ENCODE data around the gene FHL3.
A peak's percentile ranks its signal among the peaks of the same experiment; 100 is the strongest.

The FHL3 gene

DNA sequence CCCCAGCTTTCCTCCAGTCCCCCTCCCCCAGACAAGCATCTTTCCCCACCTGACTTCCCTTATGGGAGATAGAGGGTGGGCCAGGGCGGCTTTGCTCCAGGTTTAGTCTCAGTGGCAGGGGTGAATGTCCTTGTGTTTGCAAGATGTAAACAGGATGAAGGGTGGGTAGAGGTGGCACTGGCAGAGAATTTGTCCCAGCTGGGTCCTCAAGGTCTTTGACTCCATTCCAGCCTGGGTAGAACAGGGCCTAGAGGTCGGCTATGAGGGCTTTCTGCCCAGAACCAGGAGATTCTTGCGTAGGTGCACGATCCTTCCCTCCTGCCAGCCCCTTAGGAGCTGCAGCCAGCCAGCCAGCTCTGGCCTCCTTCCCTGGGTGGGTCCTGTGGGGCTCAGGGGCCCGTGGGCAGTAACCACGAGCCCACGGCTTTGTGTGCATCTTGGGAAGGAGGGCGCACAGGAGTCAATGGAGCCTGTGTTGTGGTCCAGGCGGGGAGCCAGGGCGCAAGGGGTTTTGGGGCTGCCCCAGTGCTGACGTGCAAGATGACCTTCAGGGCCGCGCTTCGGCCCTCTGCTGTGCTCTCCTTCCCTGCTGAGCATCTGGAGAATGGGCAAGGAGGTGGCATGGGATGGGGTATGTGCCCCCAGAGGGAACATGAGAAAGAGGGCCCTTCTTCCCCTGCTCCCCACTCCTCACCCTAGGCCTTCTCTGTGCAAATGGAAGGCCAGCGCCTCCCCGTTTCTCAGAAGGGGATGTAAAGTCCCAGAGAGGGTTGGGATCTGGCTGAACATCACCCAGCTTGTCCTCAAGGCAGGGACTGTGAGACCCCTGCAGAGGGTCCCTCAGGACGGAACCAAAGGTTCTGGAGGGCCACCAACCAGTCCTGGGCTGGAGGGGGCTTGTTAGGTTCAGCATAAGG is 25.5 kb upstream of the FHL3 start:
- TF ChIP-seq, protein P1, sequence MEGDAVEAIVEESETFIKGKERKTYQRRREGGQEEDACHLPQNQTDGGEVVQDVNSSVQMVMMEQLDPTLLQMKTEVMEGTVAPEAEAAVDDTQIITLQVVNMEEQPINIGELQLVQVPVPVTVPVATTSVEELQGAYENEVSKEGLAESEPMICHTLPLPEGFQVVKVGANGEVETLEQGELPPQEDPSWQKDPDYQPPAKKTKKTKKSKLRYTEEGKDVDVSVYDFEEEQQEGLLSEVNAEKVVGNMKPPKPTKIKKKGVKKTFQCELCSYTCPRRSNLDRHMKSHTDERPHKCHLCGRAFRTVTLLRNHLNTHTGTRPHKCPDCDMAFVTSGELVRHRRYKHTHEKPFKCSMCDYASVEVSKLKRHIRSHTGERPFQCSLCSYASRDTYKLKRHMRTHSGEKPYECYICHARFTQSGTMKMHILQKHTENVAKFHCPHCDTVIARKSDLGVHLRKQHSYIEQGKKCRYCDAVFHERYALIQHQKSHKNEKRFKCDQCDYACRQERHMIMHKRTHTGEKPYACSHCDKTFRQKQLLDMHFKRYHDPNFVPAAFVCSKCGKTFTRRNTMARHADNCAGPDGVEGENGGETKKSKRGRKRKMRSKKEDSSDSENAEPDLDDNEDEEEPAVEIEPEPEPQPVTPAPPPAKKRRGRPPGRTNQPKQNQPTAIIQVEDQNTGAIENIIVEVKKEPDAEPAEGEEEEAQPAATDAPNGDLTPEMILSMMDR (conservative IDR thresholded peaks at IDR 0.05; ENCODE audit: low read depth, low read length): no peak
- no peak overlapping the region for H3K4me3 ChIP-seq (ENCODE audit: low read length)
- no peak for DNase-seq (ENCODE audit: low read depth)

DNA sequence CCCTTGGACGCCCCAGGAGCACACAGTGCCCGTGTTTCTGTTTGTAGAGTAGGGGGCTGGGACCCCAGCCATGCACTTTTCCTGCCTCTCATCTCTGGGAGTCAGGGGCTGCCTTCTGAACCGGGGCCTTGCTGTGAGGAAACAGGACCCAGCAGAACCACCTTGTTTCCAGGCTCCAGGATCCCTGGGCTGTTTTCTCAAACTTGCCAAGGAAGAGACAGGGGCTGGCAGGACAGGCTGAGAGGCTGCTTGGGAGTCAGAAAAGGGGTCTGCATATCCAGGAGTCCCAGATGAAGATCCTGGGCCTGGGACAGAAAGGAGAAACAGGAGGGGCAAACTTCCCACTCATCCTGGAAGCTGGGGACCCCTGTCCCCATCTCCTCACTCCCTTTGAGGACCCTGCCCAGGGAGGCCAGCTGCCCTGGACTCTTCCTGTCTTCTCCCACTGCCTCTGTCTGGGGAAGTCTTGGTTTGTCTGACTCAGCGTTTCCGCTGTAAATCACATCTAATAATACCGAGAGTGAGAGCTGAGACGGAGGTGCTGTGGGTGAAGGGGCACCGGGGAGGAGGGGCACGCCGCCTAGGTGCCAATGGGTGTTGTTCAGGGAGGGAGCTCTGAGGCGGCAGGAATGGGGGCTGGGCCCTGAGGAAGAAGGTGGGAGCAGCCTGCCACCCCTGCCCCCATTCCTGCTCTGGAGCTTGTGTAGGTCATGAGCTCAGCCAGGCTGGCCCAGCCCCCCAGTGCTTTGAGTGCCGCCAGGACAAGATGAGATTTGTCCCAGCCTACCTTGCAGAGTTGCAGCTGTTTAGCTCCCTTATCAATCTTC is 24.6 kb upstream of the FHL3 start:
- no peak for DNase-seq (ENCODE audit: low read depth)
- H3K4me3 ChIP-seq (ENCODE audit: low read length): no peak overlapping the region
- TF ChIP-seq, protein P1 (conservative IDR thresholded peaks at IDR 0.05; ENCODE audit: low read depth, low read length): no peak

DNA sequence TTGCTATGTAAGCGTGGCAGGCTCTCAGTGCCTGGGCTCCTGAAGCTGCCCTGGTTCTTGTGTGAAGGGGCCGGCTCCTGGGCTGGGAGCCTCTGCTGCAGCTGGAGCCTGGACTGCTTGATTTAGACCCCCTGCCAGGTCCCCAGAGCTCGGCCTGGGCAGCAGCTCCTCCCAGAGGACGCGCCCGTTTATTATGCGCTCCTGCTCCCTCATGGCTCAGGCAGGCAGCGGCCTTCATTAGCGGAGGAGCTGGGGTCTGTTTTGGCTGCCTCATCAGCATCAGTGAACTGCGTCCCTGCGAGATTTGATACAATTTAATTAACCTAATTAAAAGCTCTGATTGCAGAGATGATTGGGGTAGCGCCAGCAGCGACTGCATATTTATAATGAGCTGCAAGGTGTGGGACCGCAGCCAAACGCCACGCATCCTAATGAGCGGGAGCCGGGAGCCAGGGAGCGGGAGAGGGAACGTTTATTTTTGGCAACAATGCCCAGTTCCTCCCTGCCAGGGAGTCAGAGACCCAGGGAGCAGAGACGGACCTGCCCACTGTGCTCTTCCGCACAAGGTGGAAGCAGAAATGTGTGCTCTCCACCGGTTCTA is 23.9 kb upstream of the FHL3 start:
- no peak overlapping the region for H3K4me3 ChIP-seq (ENCODE audit: low read length)
- TF ChIP-seq, protein P1 (conservative IDR thresholded peaks at IDR 0.05; ENCODE audit: low read depth, low read length): peak; percentile 14
- no peak for DNase-seq (ENCODE audit: low read depth)

DNA sequence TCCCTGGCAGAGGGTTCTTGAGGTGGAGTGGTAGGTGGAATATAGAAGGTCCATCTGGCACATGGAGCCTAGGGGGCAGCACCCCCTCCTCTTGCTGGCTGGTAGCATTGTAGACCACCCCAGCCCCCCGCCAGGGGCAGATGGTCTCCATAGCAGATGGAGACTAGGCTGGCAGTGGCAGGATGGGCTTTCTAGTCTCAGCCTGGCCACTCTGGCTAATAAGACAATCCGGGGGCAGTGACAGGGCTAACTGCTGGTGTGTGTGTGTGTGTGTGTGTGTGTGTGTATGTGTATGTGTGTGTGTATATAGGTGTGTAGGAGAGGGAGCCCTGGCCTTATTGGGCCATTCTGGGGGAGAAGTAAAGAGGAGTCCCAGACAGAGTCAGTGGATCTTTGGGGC is 23.4 kb upstream of the FHL3 start:
- H3K4me3 ChIP-seq (ENCODE audit: low read length): no peak overlapping the region
- DNase-seq (ENCODE audit: low read depth): no peak
- TF ChIP-seq, protein P1 (conservative IDR thresholded peaks at IDR 0.05; ENCODE audit: low read depth, low read length): peak; percentile 25

DNA sequence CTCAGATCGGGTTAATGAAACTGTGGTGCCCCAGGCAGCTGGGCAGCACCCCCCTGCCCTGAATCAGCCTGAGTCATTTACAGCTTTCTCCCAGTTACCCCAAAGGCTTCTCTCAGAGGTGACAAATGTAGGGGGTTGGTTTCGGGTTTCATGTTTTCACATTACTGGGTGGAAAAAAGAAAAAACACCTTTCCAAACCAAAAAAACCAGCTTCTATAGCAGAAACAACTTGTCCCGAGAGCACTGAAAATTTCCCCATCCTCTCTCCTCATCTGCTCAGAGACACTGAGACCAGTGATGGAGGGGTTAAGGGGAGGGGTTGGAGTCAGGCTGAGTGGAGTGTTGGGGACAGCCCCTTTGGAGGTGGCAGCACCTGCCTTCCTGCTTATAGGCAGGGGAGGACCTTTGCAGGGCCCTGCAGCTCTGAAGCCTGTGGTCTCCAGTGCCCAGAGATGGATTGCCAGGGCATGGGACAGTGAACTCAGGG is 22.8 kb upstream of the FHL3 start:
- no peak for DNase-seq (ENCODE audit: low read depth)
- TF ChIP-seq, protein P1 (conservative IDR thresholded peaks at IDR 0.05; ENCODE audit: low read depth, low read length): no peak
- no peak overlapping the region for H3K4me3 ChIP-seq (ENCODE audit: low read length)

DNA sequence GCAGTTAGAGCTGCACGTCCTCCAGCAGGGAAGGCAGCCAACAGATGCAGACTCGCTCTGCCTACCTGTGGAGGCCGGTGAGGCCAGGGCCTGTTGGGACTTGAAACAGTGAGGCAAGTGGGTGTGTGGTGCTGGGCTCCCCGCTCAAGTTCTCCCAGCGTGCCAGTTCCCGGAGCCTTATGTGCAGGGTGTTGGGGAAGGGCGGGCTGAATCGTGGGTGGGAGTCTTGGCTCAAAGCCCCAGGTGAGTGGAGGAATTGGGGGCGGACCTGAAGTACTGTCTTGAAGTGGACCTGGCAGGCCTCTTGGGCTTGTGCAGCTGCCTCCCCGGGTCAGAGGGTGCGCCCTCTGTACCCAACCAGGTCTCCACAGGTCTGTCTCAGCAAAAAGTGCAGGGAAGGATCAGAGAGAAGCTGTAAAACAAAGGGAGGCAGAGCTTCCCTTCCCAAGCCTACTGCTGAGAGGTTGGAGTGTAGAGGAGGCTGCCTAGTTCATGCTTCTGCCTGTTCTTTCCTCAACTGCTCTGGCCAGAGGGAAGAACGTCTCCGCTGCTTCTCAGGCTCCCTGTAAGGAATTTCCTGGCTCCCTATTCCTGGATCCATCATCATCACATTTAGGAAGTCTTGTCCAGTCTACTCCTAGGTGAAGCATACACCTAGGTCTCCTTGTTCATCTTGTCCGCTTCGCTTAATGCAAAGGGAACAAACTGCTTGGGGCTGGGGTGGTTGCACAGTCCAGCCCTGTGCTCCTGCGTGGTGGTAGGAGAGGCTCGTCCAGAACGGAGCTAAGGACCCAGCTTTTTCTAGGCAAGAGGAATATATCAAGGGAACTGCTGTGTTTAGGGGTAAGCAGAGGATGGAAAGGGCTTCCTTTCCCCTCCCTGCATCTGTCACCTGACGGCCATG is 22.1 kb upstream of the FHL3 start:
- TF ChIP-seq, protein P1 (conservative IDR thresholded peaks at IDR 0.05; ENCODE audit: low read depth, low read length): no peak
- H3K4me3 ChIP-seq (ENCODE audit: low read length): no peak overlapping the region
- no peak for DNase-seq (ENCODE audit: low read depth)

All from retinal pigment epithelial cell (primary cell).